Fibroblast of the conjunctiva (primary cell): ENCODE data around the gene SDK1.

ENCODE experiments used
- DNase-seq: peaks from one replicate; pipeline ENCODE4 v3.0.0-alpha.2; 2010; ENCODE audit warnings: low read depth

SDK1 gene, protein sequence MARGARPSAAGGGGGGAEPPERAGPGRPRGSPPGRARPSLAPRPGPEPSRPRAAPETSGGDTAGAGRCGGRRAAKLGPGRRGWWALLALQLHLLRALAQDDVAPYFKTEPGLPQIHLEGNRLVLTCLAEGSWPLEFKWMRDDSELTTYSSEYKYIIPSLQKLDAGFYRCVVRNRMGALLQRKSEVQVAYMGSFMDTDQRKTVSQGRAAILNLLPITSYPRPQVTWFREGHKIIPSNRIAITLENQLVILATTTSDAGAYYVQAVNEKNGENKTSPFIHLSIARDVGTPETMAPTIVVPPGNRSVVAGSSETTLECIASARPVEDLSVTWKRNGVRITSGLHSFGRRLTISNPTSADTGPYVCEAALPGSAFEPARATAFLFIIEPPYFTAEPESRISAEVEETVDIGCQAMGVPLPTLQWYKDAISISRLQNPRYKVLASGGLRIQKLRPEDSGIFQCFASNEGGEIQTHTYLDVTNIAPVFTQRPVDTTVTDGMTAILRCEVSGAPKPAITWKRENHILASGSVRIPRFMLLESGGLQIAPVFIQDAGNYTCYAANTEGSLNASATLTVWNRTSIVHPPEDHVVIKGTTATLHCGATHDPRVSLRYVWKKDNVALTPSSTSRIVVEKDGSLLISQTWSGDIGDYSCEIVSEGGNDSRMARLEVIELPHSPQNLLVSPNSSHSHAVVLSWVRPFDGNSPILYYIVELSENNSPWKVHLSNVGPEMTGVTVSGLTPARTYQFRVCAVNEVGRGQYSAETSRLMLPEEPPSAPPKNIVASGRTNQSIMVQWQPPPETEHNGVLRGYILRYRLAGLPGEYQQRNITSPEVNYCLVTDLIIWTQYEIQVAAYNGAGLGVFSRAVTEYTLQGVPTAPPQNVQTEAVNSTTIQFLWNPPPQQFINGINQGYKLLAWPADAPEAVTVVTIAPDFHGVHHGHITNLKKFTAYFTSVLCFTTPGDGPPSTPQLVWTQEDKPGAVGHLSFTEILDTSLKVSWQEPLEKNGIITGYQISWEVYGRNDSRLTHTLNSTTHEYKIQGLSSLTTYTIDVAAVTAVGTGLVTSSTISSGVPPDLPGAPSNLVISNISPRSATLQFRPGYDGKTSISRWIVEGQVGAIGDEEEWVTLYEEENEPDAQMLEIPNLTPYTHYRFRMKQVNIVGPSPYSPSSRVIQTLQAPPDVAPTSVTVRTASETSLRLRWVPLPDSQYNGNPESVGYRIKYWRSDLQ (N-terminal part only)

DNA sequence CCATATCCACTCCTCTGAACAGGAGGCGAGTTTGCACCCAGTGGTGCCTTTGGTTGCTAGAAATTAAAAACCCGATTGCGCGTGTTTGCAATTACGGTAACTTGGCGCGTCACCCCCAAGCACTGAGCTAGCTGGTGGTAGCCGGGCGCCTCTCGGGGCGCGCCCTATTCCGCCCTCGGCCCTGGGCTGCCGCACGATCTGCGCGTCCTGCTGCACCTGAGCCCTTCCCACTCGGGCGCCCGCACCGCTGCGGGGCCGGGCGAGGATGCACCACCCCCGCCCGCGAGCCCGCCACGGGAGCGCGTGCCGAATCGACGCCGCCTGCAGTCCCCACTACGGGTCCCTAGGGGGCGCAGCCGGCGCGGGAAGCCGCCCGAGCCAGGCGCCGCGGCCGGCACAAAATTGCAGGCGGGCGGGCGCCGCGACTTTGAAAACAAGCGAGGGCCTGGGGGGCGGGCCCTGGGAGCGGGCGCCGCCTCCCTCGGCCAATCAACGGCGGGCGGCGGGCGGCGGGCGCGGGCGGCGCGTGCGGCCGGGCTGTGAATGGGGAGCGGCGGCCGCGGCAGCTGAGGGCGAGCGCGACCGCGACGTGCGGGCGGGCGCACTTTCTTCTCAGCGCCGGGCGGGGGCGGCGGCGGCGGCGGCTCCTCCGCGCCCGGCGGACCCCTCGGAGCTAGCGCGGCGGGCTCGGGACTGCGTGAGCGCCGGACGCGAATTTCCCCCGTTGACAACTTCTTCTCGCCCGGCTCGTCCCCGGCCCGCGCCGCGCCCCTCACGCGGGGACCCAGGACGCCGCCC, at the start of gene SDK1:
Gene SDK1 (plus strand): TSS at position 602 of the 798 bp plus-strand sequence. CDS start 335 bp downstream, outside the sequence.
- peak; percentile 68 for DNase-seq

DNA sequence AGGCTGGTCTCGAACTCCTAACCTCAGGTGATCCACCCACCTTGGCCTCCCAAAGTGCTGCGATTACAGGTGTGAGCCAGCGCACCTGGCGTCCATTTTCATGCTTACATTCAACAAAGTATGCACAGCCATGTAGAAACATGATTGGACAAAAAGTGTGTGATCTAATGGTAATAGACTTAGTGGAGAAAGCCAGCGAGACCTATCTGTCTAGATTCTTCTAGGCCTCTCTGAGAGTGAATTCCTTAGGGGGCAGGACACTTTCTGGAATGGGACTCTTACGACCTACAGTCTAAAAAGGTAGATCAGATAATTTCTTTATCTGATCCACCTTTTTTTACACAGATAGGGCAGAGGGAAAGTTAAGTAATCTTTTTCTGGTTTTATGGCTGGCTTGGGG, 46.3 kb upstream of the SDK1 start:
- DNase-seq, result no peak

DNA sequence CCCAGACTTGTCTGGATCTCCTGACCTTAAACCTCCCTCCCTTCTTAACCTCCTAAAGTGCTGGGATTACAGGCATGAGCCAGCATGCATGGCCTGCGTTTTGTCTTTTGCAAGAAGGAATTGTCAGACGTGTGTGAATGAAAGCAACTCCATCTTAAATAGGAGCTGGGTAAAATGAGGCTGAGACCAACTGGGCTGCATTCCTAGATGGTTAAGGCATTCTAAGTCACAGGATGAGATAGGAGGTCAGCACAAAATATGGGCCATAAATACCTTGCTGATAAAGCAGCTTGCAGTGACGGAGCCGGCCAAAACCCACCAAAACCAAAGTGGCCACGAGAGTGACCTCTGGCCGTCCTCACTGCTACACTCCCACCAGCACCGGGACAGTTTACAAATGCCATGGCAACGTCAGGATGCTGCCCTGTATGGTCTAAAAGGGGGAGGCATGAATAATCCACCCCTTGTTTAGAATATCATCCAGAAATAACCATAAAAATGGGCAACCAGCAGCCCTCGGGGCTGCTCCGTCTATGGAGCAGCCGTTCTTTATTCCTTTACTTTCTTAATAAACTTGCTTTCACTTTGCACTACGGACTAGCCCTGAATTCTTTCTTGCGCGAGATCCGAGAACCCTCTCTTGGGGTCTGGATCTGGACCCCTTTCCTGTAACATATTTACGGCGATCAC, 41.2 kb upstream of the SDK1 start:
- no peak for DNase-seq

DNA sequence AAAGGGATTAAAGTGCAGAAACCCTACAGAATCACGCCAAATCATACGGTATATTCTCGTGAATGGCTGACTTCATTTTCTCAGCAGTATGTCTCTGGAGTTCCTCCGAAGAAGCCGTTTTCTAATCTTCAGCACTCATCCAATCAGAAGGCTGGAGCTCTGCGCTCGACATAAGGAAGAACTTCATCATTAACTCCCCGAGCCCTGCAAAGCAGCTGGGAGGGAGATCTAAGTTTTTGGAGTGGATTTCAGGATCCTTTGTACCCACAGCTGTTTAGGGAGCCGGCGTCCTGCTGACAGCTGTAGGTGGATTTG, 40.7 kb upstream of the SDK1 start:
- peak; percentile 24 for DNase-seq

DNA sequence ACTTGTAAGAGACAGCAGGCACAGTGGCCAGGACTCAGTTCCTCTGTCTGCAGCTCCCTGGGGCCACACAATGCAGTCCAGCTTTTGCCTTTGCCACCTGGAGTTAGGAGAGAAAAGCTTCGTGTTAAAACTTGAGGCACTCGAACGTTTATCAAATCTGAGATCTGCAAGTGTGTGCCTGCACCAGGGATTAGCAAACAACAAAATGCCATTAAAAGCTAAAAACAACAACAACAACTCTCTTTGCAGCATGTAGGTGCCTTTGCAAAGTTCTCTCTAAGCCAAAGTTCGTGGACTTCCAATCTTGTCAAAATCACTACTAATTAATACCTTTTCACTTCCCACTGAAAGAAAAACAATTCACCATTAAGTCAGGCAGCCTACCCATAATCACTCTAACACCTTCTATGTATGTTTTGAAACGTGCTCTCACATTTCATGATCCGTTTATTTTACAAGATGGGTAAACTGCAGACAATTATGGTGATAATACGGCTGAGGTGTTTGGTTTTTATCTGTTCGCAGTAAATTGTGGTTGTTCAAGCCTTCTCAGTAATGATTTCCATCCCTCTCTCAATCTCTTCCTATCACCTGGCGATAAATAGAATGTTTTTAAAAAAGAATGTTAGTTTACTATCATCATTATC, 36.2 kb upstream of the SDK1 start:
- no peak for DNase-seq

DNA sequence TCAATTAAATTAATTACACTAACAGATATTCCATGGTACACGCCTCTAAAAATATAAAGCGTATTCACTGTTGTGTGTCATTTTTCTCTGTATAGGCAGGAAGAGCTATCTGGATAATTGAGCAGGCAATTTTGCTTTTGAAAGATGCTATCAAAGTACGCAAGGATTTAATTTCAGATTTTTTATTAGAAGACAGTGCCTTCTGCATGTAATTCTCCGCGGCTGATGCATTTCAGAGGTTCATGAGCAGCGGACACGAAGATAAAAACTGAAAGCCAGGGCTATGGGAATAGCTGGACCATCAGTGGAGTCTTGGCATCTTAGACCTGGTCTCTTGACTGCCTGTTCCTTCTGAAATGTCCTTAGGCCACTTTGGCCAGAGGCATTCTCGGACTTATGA, 35.7 kb upstream of the SDK1 start:
- DNase-seq, result no peak

DNA sequence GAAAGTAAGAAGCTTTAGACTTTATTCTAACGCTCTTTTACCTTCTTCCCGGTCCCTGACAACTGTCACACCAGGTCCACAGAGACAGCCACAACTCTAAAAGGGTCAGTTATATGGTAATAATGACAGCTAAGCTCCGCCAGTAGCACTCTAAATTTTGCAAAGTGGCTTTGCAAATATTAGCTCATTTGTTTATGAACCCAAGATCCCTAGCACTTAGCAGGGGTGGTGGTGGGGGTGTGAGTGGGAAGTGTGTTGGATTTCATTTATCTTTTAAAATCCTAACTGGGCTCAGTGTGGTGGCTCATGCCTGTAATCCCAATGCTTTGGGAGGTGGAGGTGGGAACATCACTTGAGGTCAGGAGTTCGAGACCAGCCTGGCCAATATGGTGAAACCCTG, 34.8 kb upstream of the SDK1 start:
- no peak for DNase-seq

DNA sequence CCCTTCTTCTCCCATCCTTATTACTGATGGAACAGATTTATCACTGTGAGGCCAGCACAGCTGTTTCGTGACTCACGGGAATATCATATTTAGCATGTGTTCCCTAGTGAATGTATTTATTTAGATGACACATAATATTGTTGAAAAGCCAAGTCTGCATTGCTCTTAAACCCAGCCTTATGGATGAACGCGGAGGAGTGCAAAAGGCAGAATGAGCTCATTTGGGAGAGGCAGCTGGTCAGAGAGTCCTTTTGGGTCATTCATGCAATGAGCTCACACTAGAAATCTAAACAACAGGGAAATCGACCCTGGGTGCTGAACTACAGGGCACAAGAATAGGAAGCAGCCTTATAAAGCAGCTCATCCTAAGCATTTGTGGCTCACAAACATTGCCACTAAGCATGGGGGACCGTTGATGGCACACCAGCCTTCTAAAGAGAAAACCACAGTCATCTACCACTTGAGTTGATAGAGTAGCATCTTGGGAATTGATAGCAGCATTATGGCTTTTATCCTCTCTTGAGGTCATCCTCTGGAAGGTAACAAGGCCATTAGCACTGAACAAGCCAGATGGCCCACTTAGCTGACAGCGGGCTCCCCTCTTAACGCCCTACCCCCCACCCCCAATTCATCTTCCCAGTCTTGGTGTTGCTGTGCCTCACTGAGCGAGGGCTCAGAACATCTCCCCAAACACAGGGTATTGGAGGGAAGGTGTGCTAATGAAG, 32.9 kb upstream of the SDK1 start:
- peak; percentile 92 for DNase-seq

DNA sequence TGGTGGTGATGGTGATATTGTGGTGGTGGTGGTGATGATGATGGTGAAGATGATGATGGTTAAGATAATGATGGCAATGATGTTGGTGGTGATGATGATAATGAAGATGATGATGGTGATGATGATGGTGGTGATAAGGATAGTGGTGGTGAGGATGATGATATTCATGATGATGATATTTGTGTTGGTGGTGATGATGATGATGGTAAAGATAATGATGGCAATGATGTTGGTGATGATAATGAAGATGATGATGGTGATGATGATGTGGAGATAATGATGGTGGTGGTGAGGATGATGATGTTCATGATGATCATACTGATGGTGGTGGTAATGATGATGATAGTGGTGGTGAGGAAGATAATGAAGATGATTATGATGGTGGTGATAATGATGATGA, 30.7 kb upstream of the SDK1 start:
- DNase-seq, result no peak

DNA sequence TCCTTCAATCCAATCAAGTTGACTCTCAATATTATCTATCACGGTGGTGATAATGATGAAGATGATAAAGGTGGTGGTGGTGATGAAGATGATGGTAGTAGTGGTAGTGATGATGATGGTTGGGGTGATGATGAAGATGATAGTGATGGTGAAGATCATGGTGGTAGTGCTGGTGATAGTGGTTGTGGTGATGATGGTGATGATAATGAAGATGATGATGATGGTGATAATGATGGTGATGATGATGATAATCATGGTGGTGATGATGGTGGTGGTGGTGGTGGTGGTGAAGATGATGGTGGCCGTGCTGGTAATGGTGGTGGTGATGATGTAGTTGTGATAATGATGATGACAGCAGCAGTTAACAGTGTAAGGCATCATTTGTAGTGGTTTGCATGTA, 29.8 kb upstream of the SDK1 start:
- no peak for DNase-seq

DNA sequence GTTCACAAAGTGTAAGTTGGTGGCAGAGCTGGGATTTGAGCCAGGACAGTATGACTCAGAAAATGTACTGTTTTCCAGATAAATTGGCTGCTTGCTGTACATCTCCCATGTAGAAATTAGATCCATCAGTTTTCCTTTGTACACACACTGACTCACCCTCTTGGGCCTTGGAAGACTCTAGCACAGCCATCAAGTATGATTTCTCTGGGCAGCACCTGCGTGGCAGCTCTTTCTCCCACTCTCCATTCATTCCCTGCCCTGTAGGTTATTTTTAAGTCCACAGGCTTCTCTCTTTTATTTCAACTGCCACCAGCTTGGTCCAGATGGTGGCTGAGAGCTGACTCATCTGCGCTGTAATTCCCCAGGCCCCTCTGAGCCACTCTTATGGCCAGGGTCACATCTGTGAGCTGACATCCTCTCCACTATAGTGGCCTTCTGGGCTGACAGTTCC, 28.3 kb upstream of the SDK1 start:
- peak; percentile 80 for DNase-seq

DNA sequence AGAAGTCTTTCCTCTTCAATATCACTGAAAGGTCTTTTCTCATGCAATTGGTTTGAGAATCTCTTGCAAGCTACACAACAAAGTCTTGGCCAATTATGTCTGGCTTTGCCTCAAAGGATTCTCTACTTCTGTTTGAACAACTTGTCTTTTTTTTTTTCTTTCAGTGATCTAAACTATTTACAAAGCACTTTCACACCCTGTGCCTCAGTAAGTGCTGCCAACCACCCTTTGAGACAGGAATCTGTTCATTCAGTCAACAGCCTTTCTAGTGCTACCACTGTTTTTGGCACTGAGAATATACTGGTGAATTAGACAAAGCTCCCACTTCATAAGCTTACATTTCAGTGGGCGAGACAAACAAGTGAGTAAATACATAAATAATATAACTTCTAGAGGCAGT, 26.9 kb upstream of the SDK1 start:
- no peak for DNase-seq

DNA sequence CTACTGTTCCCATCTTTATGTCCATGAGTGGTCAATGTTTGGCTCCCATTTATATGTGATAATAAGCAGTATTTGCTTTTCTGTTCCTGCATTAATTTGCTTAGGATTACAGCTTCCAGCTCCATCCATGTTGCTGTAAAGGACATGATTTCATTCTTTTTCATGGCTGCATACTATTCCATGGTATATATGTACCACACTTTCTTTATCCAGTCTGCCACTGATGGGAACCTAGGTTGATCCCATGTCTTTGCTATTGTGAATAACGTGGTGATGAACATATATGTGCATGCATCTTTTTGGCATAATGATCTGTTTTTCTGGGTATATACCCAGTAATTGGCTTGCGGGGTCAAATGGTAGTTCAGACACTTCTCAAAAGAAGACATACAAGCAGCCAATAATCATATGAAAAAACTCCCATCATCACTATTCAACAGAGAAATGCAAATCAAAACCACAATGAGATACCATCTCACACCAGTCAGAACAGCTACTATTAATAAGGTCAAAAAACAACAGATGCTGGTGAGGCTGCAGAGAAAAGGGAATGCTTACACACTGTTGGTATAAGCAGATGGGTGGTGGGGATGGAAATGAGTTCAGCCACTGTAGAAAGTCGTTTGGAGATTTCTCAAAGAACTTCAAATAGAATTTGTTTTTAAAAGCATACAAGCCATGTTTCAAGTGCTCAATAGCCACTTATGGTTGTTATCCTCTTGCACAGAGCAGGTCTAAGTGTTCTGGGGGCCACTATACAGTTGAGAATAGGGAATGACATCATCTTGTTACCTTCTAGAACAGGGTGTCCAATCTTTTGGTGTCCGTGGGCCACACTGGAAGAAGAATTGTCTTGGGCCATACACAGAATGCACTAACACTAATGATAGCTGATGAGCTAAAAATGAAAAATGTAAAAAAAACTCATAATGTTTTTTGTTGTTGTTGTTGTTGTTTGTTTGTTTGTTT, 23.2 kb upstream of the SDK1 start:
- no peak for DNase-seq

DNA sequence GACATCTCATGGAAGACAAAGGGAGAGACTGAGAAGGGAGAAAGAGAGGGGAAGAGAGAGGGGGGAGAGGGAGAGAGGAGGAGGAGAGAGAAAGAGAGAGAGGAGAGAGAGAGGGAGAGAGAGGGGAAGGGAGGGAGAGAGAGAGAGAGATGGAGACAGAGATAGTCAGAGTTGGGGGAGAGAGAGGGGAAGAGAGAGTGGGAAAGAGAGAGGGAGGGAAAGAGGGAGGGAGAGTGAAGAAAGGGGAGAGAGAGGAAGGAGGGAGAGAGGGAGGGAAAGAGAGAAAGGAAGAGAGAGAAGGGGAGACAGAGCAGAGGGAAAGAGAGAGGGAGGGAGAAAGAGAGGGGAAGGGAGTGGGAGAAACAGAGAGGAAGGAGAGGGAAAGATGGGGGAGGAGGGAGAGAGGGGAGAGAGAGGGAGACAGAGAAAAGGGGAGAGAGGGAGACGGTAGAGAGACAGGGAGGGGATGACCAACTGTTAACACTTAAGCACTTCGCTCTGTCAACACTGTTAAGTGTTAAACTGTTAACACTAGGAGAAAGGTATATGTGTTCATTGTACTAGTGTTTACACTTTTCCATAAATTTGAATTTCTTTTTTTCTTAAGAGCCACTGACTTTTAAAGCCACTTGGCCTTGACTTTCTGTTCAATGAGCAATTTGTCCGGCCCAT, 21.8 kb upstream of the SDK1 start:
- DNase-seq, result no peak

DNA sequence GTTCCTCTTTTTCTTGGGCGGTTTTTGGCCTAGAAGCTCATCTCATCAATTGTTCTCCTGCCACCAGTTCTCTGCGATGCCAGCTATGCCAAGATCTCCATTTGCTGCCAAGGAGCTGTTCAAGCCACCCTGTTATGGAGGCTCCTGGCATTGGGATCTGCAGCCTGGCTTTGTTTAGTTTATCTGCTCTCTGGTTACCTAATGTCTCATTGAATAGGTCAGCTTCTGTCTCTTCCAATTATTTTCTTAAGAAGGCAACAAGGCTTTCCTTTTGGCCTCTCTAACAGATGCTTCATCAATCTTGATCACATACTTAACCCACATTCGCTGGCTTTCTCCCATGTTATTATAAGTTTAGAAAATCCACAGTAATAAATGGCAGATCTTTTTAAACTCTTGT, 20.6 kb upstream of the SDK1 start:
- no peak for DNase-seq

DNA sequence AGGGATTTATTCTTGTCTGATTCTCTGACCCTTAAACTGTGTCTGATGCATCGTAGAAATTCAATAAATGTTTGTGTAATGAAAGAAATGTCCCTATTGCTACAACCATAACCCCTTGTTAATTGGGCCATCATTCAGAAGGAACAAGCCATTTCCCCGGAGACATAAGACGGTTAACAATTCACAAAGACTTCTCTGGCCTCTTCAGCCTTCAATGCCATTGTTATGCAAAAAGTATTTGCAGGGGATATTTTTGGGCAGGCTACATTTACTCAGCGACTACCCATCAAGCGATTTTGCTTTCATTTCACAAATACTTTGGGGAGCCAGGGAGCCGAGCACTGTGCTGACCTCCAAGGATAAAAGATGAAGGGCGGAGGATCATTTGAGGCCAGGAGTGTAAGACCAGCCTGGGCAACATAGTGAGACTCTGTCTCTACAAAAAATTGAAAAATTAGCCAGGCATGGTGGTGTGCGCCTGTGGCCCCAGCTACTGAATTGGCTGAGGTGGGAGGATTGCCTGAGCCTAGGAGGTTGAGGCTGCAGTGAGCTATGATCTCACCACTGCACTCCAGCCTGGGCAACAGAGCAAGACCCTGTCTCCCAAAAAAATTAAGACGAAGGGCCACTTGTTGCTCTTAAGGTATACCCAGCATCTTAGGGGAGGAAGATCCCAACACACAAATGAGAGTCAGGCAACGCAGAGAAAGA, 20.0 kb upstream of the SDK1 start:
- no peak for DNase-seq

DNA sequence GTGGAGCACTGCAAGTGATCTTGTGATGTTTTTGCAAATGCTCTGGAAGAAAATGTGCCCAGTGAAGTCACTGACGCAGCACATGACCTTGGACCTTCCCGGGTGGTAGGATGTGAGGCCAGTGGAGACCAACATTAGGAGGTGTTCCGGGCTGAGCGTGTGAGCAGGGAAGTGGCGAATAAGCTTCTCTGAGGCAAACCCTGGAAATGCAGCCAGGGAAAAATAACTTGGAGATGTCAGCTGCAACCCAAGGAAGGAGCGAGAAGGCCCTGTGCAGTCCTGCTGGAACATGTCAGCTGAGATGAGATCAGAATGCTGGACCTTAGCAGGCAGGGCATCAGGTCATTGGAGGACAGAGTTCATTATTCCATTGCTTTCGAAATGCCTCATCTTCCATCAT, 18.6 kb upstream of the SDK1 start:
- no peak for DNase-seq
